Measurements from ENCODE around the gene AWAT1.
"Not testable (repeated sequence)": the region's sequence is repeated elsewhere in the genome, so short reads cannot be mapped to it uniquely, and the experiment has no call there.

AWAT1 gene

GRCh38 chrX:70219938-70220764 lies 14.3 kb upstream of the AWAT1 start:
- Histone ChIP-seq H3K4me3 (ENCODE audit: low read depth, low read length) (no peak overlapping the region), H3K27me3 (ENCODE audit: insufficient read depth, low read depth, severe bottlenecking) (no peaks in the 10 kb centered on the region), H3K9me3 (ENCODE audit: severe bottlenecking) (peaks cover 16% of the 10 kb centered on the region), H3K27ac (no peak overlapping the region), H3K36me3 (no peaks in the 10 kb centered on the region)
- TF ChIP-seq CTCF (IDR thresholded peaks at IDR 0.05; ENCODE audit: low read depth, low read length): no peak
- DNase-seq: no peak

DNA sequence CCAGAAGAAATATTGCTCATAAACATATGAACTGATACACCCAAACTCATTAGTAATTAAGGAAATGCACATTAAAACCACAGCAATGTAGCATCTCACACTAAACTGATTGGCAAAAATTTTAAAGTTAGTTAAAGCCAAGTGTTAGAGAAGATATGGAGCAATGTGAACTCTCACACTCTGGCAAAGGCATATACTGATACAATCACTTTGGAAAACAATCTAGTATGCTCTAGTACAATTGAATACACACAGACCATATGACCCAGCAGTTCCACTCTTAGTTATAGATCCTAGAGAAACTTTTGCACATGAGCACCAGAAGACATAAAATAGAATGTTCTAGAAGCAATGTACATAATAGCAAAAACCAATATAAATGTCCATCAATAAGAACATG lies 8.4 kb upstream of the AWAT1 start:
- no peak for TF ChIP-seq CTCF (IDR thresholded peaks at IDR 0.05; ENCODE audit: low read depth, low read length)
- Histone ChIP-seq H3K4me3 (ENCODE audit: low read depth, low read length) (no peak overlapping the region), H3K9me3 (ENCODE audit: severe bottlenecking) (no peaks in the 10 kb centered on the region), H3K27me3 (ENCODE audit: insufficient read depth, low read depth, severe bottlenecking) (no peaks in the 10 kb centered on the region), H3K36me3 (no peaks in the 10 kb centered on the region), H3K27ac (no peak overlapping the region)
- DNase-seq: no peak

DNA sequence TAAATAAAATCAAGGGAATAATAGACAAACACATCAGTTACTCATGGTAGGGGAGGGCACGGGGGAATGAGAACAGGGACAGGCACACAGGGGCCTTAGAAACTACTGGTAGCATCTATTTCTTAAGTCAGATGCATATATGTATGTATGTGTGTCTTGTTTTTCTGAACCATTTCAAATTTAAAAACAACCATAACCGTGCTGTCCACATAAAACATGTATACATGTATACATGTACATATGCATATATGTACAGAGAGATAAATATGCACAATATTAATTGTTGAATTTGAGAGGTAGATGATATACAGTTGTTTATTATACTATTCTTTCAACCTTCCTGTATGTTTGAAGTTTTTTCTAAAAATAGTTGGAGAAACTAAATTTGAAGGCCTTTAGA lies 7.8 kb upstream of the AWAT1 start:
- Histone ChIP-seq H3K27ac (no peak overlapping the region), H3K9me3 (ENCODE audit: severe bottlenecking) (no peaks in the 10 kb centered on the region), H3K27me3 (ENCODE audit: insufficient read depth, low read depth, severe bottlenecking) (no peaks in the 10 kb centered on the region), H3K36me3 (no peaks in the 10 kb centered on the region), H3K4me3 (ENCODE audit: low read depth, low read length) (no peak overlapping the region)
- TF ChIP-seq CTCF (IDR thresholded peaks at IDR 0.05; ENCODE audit: low read depth, low read length): no peak
- DNase-seq: no peak

DNA sequence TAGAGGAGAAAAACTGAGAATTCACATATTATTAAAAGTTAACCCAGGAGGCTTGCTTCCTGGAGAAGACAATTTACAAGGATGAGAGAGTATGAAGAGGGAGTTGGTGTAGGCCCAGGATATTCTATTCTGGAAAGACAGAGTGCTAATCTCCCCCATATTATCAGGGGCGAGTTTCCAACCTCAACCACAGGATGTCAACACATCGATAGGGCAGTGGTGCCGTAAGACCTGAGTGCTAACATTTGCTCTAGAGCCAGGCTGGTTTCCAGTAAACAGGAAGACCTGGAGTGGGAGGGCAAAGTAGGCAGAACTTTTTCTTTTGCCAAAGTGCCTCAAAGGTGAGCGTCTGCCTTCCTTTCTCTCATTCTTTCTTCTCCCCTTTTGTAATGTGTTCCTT lies 2.8 kb upstream of the AWAT1 start:
- no peak for TF ChIP-seq CTCF (IDR thresholded peaks at IDR 0.05; ENCODE audit: low read depth, low read length)
- Histone ChIP-seq H3K4me3 (ENCODE audit: low read depth, low read length) (no peak overlapping the region), H3K27me3 (ENCODE audit: insufficient read depth, low read depth, severe bottlenecking) (no peaks in the 10 kb centered on the region), H3K36me3 (no peaks in the 10 kb centered on the region), H3K27ac (no peak overlapping the region), H3K9me3 (ENCODE audit: severe bottlenecking) (no peaks in the 10 kb centered on the region)
- DNase-seq: no peak

DNA sequence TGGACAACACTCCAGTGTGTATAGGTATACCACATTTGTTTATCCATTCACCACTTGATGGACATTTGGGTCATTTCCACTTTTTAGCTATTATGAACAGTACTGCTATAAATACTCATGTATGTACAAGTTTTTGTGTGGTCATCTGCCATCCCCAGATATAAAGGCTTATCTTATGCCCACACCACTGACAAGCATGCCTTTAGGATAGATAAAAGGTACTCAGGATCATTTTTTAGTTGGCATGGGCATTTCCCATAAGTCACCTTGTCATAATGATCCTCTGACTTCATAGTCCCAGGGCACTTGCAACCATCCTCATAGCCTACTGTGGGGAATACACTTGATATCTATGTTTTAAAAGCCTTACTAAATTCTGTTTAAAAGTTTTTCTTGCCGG lies 6.3 kb downstream of the AWAT1 start:
- Histone ChIP-seq H3K27me3 (ENCODE audit: insufficient read depth, low read depth, severe bottlenecking) (peaks cover 9% of the 10 kb centered on the region), H3K4me3 (ENCODE audit: low read depth, low read length) (no peak overlapping the region), H3K27ac (no peak overlapping the region), H3K9me3 (ENCODE audit: severe bottlenecking) (no peaks in the 10 kb centered on the region), H3K36me3 (no peaks in the 10 kb centered on the region)
- DNase-seq: no peak
- TF ChIP-seq CTCF (IDR thresholded peaks at IDR 0.05; ENCODE audit: low read depth, low read length): no peak

- DNase-seq: no peak
- no peak overlapping the region for H3K27ac ChIP-seq
- no peaks in the 10 kb centered on the region for H3K36me3 ChIP-seq
- no peak overlapping the region for H3K4me3 ChIP-seq (ENCODE audit: low read depth, low read length)
- no peaks in the 10 kb centered on the region for H3K9me3 ChIP-seq (ENCODE audit: severe bottlenecking)
- no peak for TF ChIP-seq CTCF (IDR thresholded peaks at IDR 0.05; ENCODE audit: low read depth, low read length)
- H3K27me3 ChIP-seq (ENCODE audit: insufficient read depth, low read depth, severe bottlenecking): peaks cover 9% of the 10 kb centered on the region
Observed at GRCh38 chrX:70241501-70241900, 7.0 kb downstream of the AWAT1 start.

DNA sequence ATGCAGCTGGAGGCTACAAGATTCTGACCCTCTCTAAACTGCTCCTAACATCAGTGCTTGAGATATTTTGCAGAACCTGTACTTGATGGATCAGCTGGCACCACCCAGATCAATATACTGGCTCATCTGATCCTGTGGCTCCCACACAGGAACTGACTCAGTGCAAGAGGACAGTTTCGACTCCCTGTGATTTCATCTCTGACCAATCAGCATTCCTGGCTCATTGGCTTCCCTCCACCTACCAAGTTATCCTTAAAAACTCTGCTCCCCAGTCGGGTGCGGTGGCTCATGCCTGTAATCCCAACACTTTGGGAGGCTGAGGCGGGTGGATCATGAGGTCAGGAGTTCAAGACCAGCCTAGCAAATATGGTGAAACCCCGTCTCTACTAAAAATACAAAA lies 9.1 kb downstream of the AWAT1 start:
- H3K27me3 ChIP-seq (ENCODE audit: insufficient read depth, low read depth, severe bottlenecking); H3K27ac ChIP-seq; H3K4me3 ChIP-seq (ENCODE audit: low read depth, low read length); H3K36me3 ChIP-seq; DNase-seq; H3K9me3 ChIP-seq (ENCODE audit: severe bottlenecking): not testable (repeated sequence)

Data from WERI-Rb-1 (cell line).